Neural cell (in vitro differentiated cells): ENCODE data around the gene ICA1L. TPM values are rescaled to one million over a fixed set of nuclear protein-coding genes. Genes with fewer than 3 reads are reported as not detected.

Source experiments
- H2AFZ ChIP-seq: fragments of 200-600, 300-800 bp; sonication (generic), shearing (Covaris generic); 2 replicates; pipeline ENCODE4 v1.6.0; 2014; ENCODE audit warnings: low read depth, mild to moderate bottlenecking, antibody characterized with exemption, low read length, moderate library complexity
- H3F3A ChIP-seq: fragments of 200-600 bp; shearing (Covaris generic); 2 replicates; pipeline ENCODE4 v1.6.1; 2016; ENCODE audit warnings: mild to moderate bottlenecking, moderate library complexity, mixed read lengths, antibody characterized with exemption, low read length; ENCODE audit not compliant: insufficient read depth, poor library complexity, severe bottlenecking
- H3K27ac ChIP-seq: fragments of 200-600, 300-800 bp; sonication (generic), shearing (Covaris generic); 2 replicates; pipeline ENCODE4 v1.5.1; 2014; ENCODE audit warnings: mild to moderate bottlenecking, low read length, moderate library complexity
- H3K27me3 ChIP-seq: fragments of 300-800, 200-600 bp; sonication (generic), shearing (Covaris generic); 2 replicates; pipeline ENCODE4 v1.6.0; 2014; ENCODE audit warnings: mild to moderate bottlenecking, low read depth, low read length, moderate library complexity; ENCODE audit not compliant: insufficient read depth
- H3K36me3 ChIP-seq: fragments of 300-800, 200-600 bp; sonication (generic), shearing (Covaris generic); 2 replicates; pipeline ENCODE4 v1.5.1; 2014; ENCODE audit warnings: mild to moderate bottlenecking, antibody characterized with exemption, low read length, moderate library complexity; ENCODE audit not compliant: insufficient read depth
- H3K4me2 ChIP-seq: fragments of 300-800, 200-600 bp; sonication (generic), shearing (Covaris generic); 2 replicates; pipeline ENCODE4 v1.6.0; 2014; ENCODE audit warnings: mild to moderate bottlenecking, low read length
- H3K4me3 ChIP-seq: fragments of 300-800, 200-600 bp; sonication (generic), shearing (Covaris generic); 2 replicates; pipeline ENCODE4 v1.5.1; 2014; ENCODE audit warnings: mild to moderate bottlenecking, low read length, moderate library complexity
- H3K79me2 ChIP-seq: fragments of 200-600 bp; shearing (Covaris generic); replicated peaks from 2 replicates; pipeline ENCODE4 v1.6.0; 2014; ENCODE audit warnings: mild to moderate bottlenecking, low read length, moderate library complexity; ENCODE audit not compliant: insufficient read depth
- H3K9ac ChIP-seq: fragments of 300-800, 200-600 bp; sonication (generic), shearing (Covaris generic); 2 replicates; pipeline ENCODE4 v1.6.1; 2016; ENCODE audit warnings: mild to moderate bottlenecking, low read length, mixed read lengths
- H3K9me2 ChIP-seq: fragments of 200-600 bp; shearing (Covaris generic); 2 replicates; pipeline ENCODE4 v1.6.1; 2016; ENCODE audit warnings: mild to moderate bottlenecking, low read length, mixed read lengths; ENCODE audit not compliant: insufficient read depth
- H3K9me3 ChIP-seq: fragments of 200-600, 300-800 bp; sonication (generic), shearing (Covaris generic); 2 replicates; pipeline ENCODE4 v1.6.1; 2016; ENCODE audit warnings: mild to moderate bottlenecking, mixed run types, low read length, moderate library complexity, mixed read lengths
- H4K20me1 ChIP-seq: fragments of 200-600 bp; shearing (Covaris generic); 2 replicates; pipeline ENCODE4 v1.6.1; 2016; ENCODE audit warnings: mild to moderate bottlenecking, mixed run types; ENCODE audit not compliant: insufficient read depth
- CTCF ChIP-seq: fragments of 450-650 bp; IDR thresholded peaks from 2 replicates; pipeline ENCODE4 v1.5.1; 2014; ENCODE audit warnings: antibody characterized with exemption, mild to moderate bottlenecking, moderate library complexity; ENCODE audit not compliant: poor library complexity, severe bottlenecking
- EP300 ChIP-seq: fragments of 450-650 bp; conservative IDR thresholded peaks from 2 replicates; pipeline ENCODE4 v1.6.1; 2014; ENCODE audit warnings: antibody characterized with exemption, mild to moderate bottlenecking, moderate library complexity; ENCODE audit not compliant: poor library complexity, severe bottlenecking
- EZH2 ChIP-seq: fragments of 200-600, 300-800 bp; shearing (Covaris generic), sonication (generic); IDR thresholded peaks from 2 replicates; pipeline ENCODE4 v1.6.1; 2014; ENCODE audit warnings: antibody characterized with exemption, low read length, borderline replicate concordance, mild to moderate bottlenecking; ENCODE audit not compliant: insufficient read depth, poor library complexity, severe bottlenecking
- MXI1 ChIP-seq: fragments of 450-650 bp; conservative IDR thresholded peaks from 2 replicates; pipeline ENCODE4 v1.6.1; 2014; ENCODE audit warnings: antibody characterized with exemption, mild to moderate bottlenecking; ENCODE audit not compliant: poor library complexity, severe bottlenecking
- POLR2AphosphoS5 ChIP-seq: IDR thresholded peaks from 2 replicates; pipeline ENCODE4 v1.6.1; 2012
- RAD21 ChIP-seq: fragments of 450-650 bp; conservative IDR thresholded peaks from 2 replicates; pipeline ENCODE4 v1.6.1; 2014; ENCODE audit warnings: antibody characterized with exemption, mild to moderate bottlenecking, moderate library complexity
- REST ChIP-seq: IDR thresholded peaks from 2 replicates; pipeline ENCODE4 v1.6.1; 2012; ENCODE audit warnings: borderline replicate concordance
- SMC3 ChIP-seq: fragments of 450-650 bp; conservative IDR thresholded peaks from 2 replicates; pipeline ENCODE4 v1.6.1; 2014; ENCODE audit warnings: antibody characterized with exemption, mild to moderate bottlenecking, moderate library complexity; ENCODE audit not compliant: poor library complexity
- TAF1 ChIP-seq: IDR thresholded peaks from 2 replicates; pipeline ENCODE4 v1.6.1; 2012; ENCODE audit warnings: low read depth
- polyA plus RNA-seq: library from polyadenylated mRNA; depleted of rRNA; stranded (reverse); fragments of >200 nt; gene quantifications from 2 replicates; pipeline ENCODE4 v1.2.3, GENCODE V29; 2014

ICA1L gene
- polyA plus RNA-seq, 1 donor from 2014 or later, result 61.4 TPM

- Histone ChIP-seq H3K27ac (no peak overlapping the region), H3K9me2 (no peaks in the 10 kb centered on the region), H2AFZ (no peak overlapping the region), H3K36me3 (peaks cover 19% of the 10 kb centered on the region), H3K27me3 (no peaks in the 10 kb centered on the region), H3F3A (no peaks in the 10 kb centered on the region), H3K4me2 (no peak overlapping the region), H3K4me3 (no peak overlapping the region), H3K9me3 (peaks cover 10% of the 10 kb centered on the region), H3K79me2 (no peaks in the 10 kb centered on the region), H3K9ac (no peak overlapping the region), H4K20me1 (no peaks in the 10 kb centered on the region)
- no peak for TF ChIP-seq POLR2AphosphoS5
- TF ChIP-seq EZH2, result no peak
- TF ChIP-seq TAF1, result no peak
- no peak for TF ChIP-seq CTCF
- TF ChIP-seq EP300, result no peak
- TF ChIP-seq REST, result no peak
These were observed 128.0 kb downstream of the ICA1L start for GRCh38 chr2:202743613-202744012.

GRCh38 chr2:202736826-202737225 lies 134.7 kb downstream of the ICA1L start:
- H3K4me3 ChIP-seq, result no peak overlapping the region
- H3K79me2 ChIP-seq, result no peaks in the 10 kb centered on the region
- H4K20me1 ChIP-seq, result no peaks in the 10 kb centered on the region
- TF ChIP-seq TAF1, result no peak
- no peak for TF ChIP-seq SMC3
- no peak for TF ChIP-seq REST
- TF ChIP-seq MXI1, result no peak
- no peak for TF ChIP-seq EP300
- no peak for TF ChIP-seq EZH2
- no peak for TF ChIP-seq RAD21
- no peak for TF ChIP-seq CTCF
- no peak for TF ChIP-seq POLR2AphosphoS5
- H3K9me3 ChIP-seq, result no peaks in the 10 kb centered on the region
- no peak overlapping the region for H2AFZ ChIP-seq
- H3K36me3 ChIP-seq, result peaks cover 6% of the 10 kb centered on the region
- H3K9me2 ChIP-seq, result no peaks in the 10 kb centered on the region
- H3K9ac ChIP-seq, result no peak overlapping the region
- H3F3A ChIP-seq, result no peaks in the 10 kb centered on the region
- H3K27ac ChIP-seq, result no peak overlapping the region
- H3K27me3 ChIP-seq, result no peaks in the 10 kb centered on the region
- no peak overlapping the region for H3K4me2 ChIP-seq
